ENCODE measurements around the gene KANK2.

DNA sequence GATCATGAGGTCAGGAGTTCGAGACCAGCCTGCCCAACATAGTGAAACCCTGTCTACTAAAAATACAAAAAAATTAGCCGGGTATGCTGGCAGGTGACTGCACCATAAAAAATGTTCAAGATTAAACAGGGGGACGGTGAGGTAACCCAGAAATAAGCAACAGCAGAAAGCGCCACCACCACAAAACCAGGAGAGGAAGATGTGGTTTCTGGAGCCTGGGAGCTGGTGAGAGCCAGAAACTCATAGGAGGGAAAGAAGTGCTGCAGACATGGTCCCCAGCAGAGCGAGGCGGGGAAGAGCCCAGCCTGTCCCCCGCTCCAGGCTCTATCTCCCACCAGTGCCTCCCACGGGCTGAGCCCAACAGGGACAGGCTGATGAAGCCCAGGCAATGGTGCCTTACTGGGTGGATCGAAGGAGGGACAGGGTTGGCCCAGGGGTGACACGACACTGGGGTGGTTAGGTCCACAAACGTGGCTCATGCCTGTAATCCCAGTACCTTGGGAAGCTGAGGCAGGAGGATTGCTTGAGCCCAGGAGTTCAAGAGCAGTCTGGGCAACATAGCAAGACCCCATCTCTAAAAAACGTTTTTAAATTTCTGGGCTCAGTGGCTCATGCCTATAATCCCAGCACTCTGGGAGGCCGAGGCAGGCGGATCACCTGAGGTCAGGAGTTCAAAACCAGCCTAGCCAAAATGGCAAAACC lies 60.8 kb downstream of the KANK2 start:
- TF ChIP-seq, protein P1, sequence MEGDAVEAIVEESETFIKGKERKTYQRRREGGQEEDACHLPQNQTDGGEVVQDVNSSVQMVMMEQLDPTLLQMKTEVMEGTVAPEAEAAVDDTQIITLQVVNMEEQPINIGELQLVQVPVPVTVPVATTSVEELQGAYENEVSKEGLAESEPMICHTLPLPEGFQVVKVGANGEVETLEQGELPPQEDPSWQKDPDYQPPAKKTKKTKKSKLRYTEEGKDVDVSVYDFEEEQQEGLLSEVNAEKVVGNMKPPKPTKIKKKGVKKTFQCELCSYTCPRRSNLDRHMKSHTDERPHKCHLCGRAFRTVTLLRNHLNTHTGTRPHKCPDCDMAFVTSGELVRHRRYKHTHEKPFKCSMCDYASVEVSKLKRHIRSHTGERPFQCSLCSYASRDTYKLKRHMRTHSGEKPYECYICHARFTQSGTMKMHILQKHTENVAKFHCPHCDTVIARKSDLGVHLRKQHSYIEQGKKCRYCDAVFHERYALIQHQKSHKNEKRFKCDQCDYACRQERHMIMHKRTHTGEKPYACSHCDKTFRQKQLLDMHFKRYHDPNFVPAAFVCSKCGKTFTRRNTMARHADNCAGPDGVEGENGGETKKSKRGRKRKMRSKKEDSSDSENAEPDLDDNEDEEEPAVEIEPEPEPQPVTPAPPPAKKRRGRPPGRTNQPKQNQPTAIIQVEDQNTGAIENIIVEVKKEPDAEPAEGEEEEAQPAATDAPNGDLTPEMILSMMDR (IDR thresholded peaks at IDR 0.05), result no peak
- TF ChIP-seq POLR2A (IDR thresholded peaks at IDR 0.05), result no peak

Data from Peyer's patch (tissue), 4 donors.